GM21825 (cell line): ENCODE data around the gene TPSB2.
"Not testable (repeated sequence)": the region's sequence is repeated elsewhere in the genome, so short reads cannot be mapped to it uniquely, and the experiment has no call there.

Experiments
- ATAC-seq: cut with Tn5 transposase; IDR thresholded peaks from one replicate; pipeline ENCODE4 v1.9.1; 2021; ENCODE audit warnings: mild to moderate bottlenecking, moderate library complexity; ENCODE audit not compliant: unreplicated experiment

The TPSB2 gene

DNA sequence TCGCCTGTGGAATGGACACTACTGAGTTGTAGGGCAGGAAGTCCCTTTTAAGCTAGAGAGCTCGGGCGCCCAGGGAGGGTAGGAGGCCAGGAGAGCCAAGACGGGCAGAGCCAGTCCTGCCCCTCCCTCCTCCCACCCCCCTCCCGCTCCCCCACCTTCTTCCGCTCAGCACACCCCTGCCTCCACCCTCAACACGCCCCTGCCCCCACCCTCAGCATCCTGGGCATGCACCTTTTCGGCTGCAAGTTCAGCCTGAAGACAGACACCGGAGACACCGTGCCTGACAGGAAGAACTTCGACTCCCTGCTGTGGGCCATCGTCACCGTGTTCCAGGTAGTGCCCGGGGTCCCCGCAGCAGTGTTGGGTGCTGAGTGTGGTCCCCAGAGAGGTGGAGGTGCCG is 23.2 kb downstream of the TPSB2 start:
- ATAC-seq = no peak

GRCh38 chr16:1206326-1206725 is 23.7 kb downstream of the TPSB2 start:
- no peak for ATAC-seq

DNA sequence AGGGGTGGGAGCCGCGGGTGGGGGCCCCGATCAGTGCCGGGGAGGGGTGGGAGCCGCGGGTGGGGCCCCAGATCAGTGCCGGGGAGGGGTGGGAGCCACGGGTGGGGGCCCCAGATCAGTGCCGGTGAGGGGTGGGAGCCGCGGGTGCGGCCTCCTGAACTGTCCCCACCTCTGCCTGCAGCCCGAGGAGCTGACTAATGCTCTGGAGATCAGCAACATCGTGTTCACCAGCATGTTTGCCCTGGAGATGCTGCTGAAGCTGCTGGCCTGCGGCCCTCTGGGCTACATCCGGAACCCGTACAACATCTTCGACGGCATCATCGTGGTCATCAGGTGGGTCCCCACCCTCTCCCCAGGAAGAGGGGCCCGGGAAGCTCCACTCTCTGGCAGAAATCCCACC is 25.1 kb downstream of the TPSB2 start:
- ATAC-seq = no peak

DNA sequence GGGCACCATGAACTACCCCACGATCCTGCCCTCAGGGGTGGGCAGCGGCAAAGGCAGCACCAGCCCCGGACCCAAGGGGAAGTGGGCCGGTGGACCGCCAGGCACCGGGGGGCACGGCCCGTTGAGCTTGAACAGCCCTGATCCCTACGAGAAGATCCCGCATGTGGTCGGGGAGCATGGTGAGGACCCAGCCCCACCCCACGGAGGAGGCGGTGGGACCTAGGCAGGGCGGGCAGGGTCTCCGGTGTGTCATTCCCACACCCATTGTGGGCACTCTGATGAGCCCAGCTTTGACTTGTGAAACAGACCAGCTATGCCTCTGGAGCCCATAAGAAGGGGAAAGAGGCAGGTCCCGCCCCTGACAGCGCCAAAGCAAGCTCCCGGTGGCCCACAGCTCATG is 27.7 kb downstream of the TPSB2 start:
- ATAC-seq = no peak

DNA sequence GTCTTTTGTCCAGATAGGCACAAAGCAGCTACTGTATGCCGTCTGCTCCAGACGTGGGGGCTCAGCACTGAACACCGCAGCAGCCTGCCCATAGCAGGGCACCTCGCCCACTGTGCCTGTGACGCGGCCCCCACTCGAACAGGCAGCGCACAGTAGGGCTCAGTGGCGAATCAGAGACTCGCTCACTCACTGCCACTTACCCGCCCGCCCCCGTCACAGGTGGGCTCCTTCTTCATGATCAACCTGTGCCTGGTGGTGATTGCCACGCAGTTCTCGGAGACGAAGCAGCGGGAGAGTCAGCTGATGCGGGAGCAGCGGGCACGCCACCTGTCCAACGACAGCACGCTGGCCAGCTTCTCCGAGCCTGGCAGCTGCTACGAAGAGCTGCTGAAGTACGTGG is 28.5 kb downstream of the TPSB2 start:
- no peak for ATAC-seq

GRCh38 chr16:1200014-1200627 is 29.9 kb downstream of the TPSB2 start:
- ATAC-seq = no peak

GRCh38 chr16:1199347-1200013 is 30.5 kb downstream of the TPSB2 start:
- ATAC-seq = no peak

GRCh38 chr16:1198671-1199346 is 31.2 kb downstream of the TPSB2 start:
- not testable (repeated sequence) for ATAC-seq

GRCh38 chr16:1198194-1198593 is 31.8 kb downstream of the TPSB2 start:
- no peak for ATAC-seq

- no peak for ATAC-seq
These were observed 32.6 kb downstream of the TPSB2 start for GRCh38 chr16:1197237-1197866.

DNA sequence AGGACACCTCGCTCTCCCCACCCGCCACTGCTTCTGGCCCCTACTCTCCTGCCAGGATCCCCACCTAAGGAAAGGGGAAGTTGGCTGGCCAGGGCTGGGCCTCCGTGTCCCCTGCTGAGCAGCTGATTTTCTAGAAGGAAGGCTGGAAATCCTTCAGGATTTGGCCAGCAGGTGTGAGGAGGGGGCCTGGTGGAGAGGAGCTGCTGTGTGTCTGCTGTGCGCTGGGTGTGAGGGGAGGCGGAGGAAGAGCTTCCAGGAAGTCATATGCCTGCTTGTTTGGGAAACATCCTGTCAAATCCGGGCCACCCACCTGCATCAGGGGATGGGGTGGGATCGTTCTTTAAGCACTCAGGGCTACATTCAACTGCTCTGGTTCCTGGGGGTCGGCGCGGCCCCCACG is 33.5 kb downstream of the TPSB2 start:
- ATAC-seq = no peak

GRCh38 chr16:1195393-1195666 is 34.7 kb downstream of the TPSB2 start:
- no peak for ATAC-seq

DNA sequence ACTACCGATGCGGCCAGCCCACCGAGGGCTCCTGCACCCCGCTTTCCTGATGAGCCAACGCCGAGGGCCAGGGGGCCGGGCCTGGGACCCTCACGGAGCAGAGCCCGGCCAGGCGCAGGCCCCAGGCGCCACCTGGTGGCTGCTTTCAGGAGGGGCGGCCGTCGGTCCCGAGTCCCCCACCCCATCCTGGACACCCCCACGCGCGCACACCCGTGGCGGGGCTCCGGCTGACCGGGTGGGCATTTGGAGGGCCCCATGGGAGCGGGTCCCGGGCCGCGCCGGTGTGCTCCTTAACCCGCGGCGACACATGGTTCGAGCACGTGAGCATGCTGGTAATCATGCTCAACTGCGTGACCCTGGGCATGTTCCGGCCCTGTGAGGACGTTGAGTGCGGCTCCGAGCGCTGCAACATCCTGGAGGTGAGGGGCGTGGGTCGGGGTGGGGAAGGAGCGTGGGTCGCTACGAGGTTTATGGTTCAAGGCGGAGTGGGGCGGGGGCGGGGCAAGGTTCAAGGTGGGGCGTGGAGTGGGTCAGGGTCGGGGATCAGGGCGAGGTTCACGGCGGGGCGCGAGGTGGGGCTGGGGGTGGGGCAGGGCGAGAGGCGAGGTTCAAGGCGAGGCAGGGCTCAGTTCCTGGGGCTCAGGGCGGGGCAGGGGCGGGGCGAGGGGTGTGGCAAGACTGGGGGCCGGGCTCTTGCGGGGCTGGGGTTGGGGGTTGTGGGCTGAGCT is 35.2 kb downstream of the TPSB2 start:
- ATAC-seq = no peak

- ATAC-seq = no peak
These were observed 36.0 kb downstream of the TPSB2 start for GRCh38 chr16:1193825-1194581.

DNA sequence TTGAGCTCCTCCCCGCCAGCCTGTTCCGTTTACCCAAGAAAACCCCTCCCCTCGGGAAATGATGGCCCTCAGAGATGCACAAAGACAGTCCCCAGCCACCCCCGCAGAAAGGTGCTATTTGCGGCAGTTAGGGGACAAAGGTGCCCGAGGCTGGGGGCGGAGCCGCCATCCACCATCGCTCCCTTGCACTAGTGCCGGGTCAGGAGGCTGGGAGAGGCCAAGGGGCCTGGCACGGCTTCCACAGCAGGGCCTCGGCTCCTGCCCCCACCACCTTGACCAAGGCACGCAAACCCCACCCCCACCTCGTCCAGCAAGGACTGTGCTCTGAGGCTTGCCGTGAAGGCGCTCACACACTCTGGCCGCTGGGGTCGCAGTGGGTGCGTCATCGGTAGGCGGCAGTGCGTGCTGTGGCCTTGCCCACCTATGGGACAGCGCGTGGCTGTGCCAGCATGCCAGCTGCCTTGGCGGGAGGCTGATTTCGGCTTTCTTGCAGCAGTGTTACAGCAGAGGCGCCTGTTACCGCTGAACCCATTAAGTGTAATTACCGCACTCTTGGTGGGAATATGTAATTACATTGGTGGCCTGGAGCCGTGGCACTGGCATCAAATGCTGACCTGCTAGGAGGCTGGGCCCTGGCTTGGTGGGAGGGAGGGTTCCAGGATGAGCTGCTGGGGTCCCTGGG is 36.7 kb downstream of the TPSB2 start:
- no peak for ATAC-seq

DNA sequence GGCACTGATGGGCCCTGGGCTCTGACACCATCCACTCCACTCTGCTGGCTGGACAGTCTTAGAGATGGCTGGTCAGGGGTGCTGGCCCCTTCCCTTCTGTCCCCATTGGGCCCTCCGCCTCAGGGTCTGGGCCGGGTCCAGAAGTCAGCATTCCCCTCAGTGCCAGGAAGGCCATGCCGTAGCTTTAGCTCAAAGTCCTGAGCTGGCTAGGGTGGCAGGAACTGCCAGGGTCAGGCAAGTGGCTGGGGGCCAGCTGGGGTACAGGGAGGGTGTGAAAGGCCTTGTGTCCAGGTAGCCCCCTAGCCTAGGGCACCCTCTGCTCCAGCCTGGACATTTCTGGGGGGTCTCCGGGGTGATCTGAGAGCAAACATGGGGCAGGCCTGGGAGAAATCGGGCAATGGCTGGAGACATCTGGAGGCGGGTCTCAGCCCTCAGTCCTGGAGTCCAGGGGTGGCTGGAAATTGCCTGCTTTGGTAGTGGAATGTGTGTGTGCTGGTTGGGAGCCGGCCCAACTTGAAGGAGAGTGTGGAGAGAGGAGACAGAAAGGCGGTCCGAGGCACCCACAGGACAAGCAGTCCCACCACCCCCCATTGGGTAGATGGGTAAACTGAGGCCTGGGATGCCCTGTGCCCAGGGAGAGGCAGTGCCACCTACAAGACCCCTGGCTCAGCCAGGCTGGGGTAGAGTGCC is 37.5 kb downstream of the TPSB2 start:
- ATAC-seq = no peak

DNA sequence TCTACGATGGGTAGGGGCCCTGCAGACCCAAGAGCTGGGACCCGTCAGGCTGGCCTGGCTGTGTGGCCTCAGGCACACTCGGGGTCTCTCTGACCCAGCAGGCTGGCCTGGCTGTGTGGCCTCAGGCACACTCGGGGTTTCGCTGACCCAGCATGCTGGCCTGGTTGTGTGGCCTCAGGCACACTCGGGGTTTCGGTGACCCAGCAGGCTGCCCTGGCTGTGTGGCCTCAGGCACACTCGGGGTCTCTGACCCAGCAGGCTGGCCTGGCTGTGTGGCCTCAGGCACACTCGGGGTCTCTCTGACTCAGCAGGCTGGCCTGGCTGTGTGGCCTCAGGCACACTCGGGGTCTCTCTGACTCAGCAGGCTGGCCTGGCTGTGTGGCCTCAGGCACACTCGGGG is 39.2 kb downstream of the TPSB2 start:
- not testable (repeated sequence) for ATAC-seq

- no peak for ATAC-seq
These were observed 40.5 kb downstream of the TPSB2 start for GRCh38 chr16:1189455-1189854.

GRCh38 chr16:1188432-1189189 is 41.4 kb downstream of the TPSB2 start:
- no peak for ATAC-seq
